Mesenteric fat pad (tissue), 1 donor: ENCODE measurements around the gene CCDC6. TPM values are rescaled to one million over a fixed set of nuclear protein-coding genes. Genes with fewer than 3 reads are reported as not detected.
"Not testable (repeated sequence)": the region's sequence is repeated elsewhere in the genome, so short reads cannot be mapped to it uniquely, and the experiment has no call there.

ENCODE experiments used
- DNase-seq: peaks from one replicate; pipeline ENCODE4 v3.0.0-alpha.2; 2020; ENCODE audit warnings: low spot score
- total RNA-seq: library from RNA; stranded (reverse); fragmentation: NEBNext Ultra II Directional; extraction: Animal tissue kit (Norgen Biotek cat#: 25700); gene quantifications from one replicate; pipeline ENCODE4 v1.2.1, GENCODE V29; 2021
- donor health status: DM: yes; HTN: yes; CAD: no.

The CCDC6 gene
- total RNA-seq, 1 donor from 2014 or later: 31.2 TPM

DNA sequence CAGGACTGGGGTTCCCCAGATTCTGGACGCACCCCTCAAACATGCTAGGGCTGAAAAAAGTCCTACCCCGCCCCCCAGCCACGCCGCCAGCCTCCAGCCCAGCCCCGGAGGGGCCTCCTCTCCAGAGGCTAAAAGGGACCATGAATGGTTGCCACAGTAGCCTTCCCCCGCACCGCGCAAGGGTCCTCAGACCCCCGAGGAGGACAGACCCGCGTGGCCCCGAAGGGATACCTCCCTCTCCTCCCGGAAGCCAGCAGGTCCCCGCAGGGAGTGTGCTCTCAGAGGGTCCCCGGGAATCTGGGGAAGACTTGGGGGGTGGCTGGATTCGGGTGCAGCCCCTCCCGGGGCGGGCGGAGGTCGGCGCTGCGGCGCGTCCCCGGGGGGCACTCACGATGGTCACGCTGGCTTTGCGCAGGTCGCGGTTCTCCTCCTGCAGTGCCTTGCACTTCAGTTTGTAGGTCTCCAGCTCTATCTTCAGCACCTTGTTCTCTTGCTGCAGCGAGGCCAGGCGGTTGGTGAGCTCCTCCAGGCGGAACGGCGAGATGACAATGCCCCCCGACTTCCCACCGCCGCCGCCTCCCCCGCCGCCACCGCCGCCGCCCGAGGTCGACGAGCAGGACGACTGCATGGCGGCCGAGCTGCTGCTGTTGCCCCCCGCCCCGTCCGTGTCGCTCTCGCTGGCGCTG lies 482 bp downstream of the CCDC6 start:
- DNase-seq: no peak

DNA sequence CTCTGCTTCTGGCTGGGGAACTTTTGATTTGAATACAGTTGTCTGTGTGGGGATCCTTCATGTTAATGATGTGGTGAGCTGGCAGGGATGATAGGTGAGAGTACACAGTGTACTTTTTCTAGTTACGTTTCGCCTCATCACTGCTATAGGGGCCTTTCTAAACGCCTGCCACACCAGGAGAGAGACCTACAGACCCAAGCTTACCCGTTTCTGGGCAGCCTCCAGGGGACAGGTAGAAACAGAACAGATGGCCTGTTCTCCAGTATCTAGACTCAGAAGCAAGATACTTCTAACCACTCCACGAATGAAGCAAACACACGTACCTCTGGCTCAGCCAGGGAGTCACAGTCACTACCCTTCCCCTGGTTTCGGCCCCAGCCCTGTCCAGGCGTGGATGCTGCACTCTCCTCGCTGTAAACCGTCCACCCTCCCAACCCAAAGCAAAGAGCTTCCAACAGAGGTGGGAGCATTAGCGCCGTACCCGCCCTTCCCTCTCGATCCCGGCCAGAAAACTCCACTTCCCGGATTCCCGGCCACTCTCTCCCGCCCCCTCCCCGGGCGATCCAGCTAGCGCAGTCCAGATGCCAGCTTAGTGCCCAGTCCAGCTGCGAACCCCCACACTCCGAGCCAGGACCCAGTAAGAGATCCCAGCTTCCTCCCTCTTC lies 1.2 kb downstream of the CCDC6 start:
- no peak for DNase-seq

DNA sequence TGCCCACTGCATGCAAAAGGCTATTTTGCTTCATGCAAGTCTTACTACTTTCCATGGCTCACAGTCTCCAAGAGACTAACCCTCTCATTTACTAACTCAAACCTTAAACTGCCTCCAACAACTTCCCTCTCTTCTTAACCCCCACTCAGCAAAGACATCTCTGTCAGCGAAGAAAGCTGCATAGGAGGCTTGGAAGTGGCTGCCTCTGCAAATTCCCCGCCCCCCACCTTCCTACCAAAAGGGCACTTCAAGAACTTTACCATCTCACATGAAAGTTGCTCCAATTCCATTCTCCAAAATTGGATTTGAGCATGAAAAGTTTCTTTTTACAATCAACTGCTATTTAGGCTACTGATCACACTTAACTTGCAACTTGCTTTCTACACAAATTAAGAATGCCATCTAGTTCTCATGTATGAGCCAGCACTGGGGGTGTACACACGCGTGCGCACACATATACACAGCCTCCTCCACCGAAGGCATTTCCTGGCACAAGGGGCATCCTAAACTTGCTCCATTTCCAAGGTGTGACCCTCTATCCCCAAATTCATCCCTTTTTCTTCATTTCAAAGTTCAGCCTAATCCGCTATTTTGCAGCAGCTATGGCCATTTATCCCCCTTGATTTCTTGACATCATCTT lies 1.8 kb downstream of the CCDC6 start:
- no peak for DNase-seq

DNA sequence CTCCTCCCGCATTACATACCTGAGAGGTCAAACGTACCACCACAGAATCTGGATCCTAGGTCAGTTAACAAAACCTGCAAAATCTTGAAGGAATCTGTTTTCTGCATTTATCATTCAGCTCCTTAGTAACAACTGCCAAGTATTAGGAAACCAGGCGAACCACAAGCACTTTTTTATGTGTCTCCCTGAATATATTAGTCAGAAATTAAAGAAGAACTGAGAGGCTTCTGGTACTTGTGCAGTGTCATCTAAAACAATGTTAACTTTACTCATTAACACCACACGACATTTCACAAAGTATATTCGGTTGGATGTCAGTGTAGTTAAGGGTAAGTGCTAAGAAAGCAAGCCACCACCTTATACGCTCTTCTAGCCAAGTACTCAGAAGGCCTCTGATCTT lies 2.5 kb downstream of the CCDC6 start:
- no peak for DNase-seq

DNA sequence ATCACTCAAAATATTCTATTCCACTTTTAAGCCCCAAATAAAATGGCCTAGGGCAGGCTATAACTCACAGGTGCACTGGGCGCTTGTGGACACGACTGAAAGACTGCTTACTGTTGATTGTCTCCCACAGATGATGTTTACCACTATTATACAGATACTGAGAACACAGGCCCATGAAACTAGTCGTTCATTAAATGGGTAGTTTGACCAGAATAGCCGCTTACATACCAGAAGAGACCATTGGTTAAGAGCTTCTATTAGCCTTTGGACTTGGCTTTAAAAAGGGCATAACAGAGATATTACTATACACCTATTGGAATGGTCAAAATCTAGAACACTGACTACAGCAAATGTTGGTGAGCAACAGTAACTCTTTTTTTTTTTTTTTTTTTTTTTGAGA lies 4.3 kb downstream of the CCDC6 start:
- no peak for DNase-seq

DNA sequence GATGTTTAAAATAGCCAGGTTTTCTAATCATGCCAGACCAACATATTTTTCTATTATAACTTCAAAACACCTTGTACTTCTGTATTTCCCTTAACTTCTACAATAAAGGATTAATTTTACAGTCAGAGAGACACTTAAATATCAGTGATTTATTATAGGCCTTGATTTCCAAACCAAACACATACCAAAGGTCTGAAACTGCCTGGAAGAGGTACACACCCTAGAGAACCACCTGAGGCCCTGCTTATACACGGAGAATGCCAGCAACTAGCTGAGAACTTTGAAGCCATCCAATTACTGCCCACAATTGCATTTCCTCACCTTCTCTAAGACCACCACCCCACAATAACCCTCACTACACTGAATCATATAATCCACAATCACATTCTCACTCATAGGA lies 4.9 kb downstream of the CCDC6 start:
- no peak for DNase-seq

DNA sequence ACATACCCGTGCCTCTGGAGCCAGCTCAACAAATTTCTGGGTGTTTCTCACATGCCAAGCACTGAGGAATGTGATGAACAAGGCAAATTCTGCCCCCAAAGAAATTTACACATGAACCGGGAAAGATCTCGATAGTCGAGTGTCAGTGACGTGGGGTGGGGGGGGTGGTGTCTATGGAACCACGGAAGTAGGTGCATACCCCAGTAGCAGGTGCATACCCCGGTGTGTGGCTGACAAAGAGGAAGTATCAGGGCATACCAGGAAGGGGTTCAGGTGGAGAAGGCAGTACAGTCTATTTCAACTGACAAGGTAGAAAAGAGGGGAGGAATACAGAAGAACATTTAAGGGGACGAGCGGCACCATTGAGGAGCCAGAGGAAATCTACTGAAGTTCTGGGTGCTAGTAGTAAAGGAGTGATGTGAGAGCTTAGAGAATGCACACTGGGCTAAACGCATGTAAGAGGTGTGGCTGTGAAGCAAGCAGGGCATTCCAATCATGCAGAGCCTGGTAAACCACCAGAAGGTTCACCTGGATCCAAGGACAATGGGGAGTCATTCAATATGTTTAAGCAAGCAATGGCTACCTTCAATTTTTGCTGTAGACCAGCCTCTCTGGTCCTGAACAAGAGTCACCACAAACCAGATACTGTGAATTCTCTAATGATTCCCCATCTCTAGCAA lies 6.2 kb downstream of the CCDC6 start:
- no peak for DNase-seq

DNA sequence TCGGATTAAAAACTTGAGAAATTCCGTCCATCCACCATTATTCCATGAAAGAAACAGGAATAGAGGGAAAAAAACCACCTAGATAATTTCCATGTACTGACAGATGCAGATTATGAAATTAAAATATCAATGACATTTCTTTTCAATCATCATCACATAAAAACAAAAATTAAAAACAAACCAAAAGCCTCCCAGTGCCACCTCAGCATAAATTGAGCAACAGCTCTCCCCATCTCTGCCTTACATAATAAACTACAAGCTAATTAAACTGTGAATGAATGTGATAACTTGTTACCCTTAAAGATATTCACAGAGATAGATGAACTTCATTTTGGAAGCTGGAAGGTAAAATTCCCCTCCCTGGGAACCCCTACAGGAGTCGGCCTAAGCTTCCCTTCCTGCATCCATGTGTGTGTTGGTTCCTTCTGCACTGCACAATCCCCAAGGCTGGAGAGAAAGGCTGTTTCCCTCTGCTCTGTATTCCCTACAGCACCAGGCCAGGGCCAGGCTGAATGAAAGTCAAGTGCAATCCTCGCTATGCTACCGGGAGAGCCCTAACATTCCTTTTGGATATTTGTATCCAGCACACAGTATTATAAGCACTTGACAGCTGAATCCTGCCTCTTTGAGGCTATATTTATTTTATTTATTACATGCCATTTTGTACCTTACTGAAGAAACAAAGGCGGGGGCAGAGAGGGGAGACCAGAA lies 8.1 kb downstream of the CCDC6 start:
- DNase-seq: no peak

DNA sequence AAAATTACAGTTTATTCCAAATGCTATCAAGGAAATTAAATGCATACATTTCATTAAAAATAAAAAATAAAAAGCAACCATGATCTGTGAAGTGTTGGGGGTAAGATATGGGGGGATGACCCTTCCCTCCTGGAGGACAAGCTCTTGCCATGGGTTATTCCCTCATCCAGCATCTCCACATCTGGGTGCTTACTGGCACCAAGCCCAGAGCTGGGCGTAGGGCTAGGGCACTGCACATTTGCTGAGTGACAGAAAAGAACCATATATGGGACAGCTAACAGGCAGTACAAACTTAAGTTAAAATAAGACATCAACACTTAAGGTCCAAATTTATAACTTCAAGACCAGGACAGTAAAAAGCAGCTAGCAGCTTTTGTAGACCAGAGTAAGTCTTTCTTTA lies 10.2 kb downstream of the CCDC6 start:
- DNase-seq: no peak

DNA sequence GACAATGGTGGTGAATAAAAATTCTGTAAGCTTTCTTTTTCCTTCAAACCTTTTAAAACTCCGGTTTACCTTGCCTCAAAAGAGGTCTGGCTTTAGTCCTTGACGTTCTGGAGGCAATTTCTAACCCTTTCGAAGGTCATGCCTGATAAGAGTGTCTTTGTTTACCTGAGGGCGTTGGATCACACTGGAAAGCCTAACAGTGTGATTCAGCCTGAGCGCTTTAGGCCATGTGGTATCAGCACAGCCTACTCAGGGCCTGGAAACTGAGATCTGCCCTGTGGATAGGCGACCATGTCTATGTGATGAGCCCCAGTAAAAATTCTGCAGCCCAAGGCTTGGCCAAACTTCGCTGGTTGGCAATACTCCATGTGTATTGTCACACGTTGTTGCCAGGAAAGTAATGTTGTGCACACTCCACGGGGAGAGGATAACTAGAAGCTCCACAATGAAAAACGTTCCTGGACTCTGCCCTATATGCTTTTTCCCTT lies 10.7 kb downstream of the CCDC6 start:
- DNase-seq: no peak

DNA sequence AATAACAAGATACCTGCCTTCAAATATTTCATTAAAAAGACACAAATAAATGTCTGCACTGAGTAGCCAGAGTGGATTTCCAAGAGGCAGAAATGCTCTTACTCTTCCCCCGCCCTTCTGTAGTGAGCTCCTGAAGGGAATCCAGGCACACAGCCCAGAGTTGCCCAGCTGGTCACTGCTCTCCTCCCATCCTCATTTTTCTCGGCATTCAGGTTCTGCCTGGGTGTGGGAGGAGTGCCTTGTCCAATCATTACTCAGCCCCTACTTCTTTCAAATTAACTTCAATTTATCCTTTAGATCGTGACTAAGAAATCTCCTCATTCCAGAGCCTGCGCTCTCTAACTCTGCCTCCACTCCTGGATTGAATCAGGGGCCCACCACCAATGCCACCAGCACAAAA lies 12.2 kb downstream of the CCDC6 start:
- no peak for DNase-seq

DNA sequence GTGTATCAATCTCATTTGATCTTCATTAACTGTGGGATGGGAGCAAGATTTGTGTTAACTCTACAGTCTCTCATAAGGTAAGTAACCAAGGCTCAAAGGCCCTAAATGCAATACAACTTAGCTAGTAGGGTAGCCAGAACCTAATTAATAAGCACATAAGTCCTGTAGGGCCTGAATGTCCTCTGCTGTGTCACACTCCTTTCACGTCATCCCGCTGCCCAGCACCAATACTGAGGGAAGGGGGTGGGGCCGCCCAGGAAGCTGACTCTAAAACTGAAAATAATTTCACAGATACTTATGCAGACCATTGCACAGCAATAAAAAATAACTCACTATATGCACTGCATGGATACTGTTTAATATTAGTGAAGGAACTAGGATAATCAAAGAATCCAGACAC lies 13.7 kb downstream of the CCDC6 start:
- no peak for DNase-seq

DNA sequence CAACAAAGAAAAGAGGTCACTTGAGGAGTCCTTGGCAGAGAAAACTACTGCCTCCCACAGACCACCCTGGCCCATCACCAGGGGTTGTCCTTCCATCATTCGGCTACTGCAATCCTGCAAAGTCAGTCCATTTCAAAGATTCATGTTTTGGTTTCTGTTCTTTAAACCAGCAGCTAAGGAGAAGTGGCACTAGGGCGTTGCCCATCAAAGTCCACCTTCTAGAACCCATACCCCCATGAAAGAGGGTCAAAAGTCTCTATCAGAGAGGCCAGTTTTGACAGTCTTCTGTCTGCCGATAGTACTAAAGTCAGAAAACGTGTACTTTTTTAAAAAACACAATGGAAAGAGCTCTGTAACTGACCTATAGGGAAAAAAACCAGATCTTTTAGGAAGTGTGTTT lies 14.4 kb downstream of the CCDC6 start:
- no peak for DNase-seq

DNA sequence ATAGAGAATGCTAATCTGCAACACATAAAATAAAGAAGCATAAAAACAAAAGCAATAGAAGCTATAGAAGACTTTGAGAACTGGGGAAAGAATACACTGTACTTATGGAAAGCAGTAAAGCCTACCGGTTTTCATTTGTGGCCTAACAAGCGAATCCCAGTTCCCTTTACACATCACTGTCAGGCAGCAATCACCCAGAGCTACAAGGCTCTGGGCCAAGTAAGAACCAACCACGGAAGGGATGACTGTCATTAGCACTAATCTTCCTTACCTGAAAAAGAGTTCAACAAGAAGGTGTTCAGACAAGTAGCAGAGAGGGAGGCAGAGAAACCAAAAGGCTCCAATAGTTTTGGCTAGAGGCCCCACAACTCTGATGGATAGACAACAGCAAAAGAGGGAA lies 15.0 kb downstream of the CCDC6 start:
- DNase-seq: no peak

DNA sequence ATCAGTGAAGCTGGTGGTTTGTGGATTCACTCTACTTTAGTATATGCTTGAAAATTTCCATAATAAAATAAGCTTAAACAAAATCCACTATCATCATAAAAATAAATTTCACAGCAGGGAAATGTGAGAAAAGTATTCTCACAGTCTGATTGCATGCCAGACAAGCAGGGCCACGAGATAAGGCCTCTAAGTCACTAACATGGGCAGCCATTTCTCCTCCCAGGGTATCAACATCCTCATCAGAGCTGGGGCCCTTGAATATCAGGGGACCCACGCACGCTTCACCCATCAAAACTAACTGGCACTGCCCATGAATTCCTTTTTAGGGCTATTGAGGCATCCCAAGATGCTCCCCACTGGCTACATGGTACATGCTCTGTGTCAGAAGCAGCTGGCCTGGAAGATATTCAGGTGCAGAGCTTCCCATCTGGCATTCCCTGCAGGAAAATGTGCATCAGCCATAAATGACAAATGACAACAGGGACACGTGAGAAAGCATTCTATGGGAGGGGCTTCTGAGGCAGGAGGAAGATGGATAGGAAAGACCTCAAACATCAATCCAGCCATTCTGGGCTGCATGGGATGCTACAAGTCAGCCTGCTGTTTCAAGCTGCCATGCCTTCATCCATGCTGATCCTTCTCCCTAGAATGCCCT lies 17.4 kb downstream of the CCDC6 start:
- no peak for DNase-seq

DNA sequence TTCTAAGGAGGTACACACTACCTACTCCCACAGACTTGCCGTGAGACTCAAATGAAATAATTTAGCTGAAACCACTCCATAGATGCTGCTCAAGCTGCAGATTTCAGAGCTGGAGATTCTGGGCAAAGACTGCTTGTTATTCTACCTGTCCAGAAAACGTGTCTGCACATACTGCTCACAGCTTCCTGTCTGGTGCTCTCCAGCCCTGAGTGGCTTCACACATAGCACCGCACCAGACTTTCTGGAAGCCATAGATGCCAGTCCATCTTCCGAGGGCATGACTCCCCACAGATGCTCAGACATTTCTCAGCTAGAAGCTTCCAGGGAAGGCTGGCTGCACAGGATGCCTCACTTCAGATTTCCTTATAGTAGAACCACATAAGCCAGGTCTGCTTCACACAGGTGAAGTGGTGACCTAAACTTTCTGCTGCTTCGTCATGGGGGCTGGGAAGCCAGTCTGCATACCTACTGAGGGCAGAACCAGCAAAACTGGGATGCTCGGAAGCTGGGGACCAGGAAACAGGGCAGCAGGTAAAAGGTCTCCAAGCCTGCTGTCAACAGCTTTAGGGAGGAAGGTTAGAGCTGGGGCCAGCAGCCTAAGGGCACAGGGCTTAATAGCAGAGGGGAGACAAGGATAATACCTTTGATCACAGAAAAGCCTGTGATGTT lies 18.2 kb downstream of the CCDC6 start:
- no peak for DNase-seq

DNA sequence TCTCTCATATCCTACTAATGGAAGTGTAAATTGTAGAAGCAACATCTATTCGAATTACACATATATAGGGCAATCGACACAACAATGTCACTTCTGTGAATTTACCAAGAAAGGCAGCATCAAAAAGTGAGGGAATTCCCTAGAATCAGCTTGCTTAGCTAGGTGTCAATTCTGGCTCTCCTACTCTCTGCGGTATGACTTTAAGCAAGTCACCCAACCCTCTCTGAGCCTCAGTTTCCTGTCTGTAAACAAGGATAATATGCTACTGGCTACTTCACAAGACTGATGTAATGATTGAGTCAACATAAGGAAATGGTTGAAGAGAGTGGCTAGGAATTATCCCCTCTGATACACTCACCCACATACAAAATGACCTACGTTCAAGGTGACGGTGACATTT lies 19.4 kb downstream of the CCDC6 start:
- DNase-seq: no peak

DNA sequence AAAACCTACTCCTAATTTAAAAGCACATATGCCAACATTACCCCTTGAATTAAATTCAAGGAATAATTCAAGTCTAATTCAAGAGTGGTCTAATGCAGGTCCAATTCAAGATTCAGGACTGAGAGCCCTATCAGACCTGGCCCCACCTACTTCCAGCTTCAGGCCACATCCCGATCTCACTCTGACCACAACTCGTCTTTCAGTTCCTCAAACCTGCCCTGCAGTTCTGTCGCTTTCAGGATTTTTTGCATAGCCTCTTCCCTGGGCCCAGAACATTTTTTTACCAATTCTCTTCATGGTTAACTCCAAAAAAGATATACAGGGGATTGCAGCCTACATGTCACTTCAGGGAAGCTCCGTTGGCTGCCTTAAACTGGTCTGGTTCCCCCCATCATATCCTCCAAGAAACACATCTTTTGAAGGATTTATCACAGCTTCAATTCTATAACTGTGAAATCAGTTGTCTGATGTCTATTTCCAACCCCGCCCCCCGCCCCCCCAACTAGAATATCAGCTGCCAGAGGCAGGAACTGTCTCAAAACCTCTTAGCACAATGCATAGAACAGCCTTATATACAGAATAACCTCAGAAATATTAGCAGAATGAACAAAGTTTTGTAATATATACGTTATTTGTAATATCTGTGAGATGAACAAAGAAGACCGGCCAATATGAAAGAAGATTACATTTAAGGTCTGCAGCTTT lies 20.8 kb downstream of the CCDC6 start:
- DNase-seq: no peak

DNA sequence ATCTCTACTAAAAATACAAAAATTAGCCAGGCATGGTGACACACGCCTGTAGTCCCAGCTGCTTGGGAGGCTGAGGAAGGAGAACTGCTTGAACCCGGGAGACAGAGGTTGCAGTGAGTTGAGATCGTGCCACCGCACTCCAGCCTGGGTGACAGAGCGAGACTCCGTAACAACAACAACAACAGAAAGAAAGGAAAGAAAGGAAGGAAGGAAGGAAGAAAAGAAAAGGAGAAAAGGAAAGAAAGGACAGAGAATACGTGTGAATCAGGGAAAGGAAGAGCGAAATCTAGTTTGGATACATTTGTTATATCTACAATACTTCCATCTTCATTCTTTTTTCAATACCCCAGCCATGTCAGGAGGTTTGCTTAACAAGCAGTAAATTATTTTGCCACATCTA lies 21.5 kb downstream of the CCDC6 start:
- not testable (repeated sequence) for DNase-seq

DNA sequence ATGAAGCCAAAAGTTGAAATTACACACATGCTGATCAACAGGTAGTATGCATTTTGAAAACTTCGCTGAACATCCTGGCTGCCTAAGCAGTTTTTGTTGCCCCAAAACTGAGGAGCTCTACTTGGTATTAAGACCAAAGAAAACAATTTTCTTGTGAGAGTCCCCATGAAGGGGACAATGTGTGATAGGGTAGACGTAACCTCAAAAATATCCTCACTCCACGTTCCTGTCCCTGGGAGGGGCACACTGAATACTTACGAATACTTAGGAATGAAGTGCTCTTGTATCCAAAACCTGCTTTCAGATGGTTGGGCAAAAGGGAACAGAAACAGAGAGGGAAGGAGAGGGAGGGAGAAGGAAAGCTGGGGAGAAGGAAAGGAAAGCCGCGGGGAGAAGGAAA lies 24.7 kb downstream of the CCDC6 start:
- DNase-seq: no peak
